RWPE1 (cell line): ENCODE results near the gene TDP1.

ENCODE experiments used
- CTCF ChIA-PET: fragments of 350-600 bp; sonication (Branson Sonifier 250); formaldehyde crosslinking; extraction: SDS; loops from one replicate; lab custom pipeline; 2021; lab: Yijun Ruan, JAX
- POLR2A ChIA-PET: fragments of 400-600 bp; formaldehyde crosslinking; extraction: SDS; loops from one replicate; lab custom pipeline; 2020; ENCODE audit warnings: antibody characterized with exemption; ENCODE audit not compliant: low non-redundant PET; lab: Yijun Ruan, JAX
- DNase-seq: peaks from one replicate; pipeline ENCODE4 v3.0.0; 2012; ENCODE audit warnings: low spot score
- H3K27ac ChIP-seq: fragments of 450-650 bp; 2 replicates; pipeline ENCODE4 v1.5.1; 2017
- TF ChIP-seq, protein P1 (sequence below): fragments of 450-650 bp; conservative IDR thresholded peaks from 2 replicates; pipeline ENCODE4 v1.5.1; 2017; ENCODE audit warnings: low read depth, mild to moderate bottlenecking

The TDP1 gene

DNA sequence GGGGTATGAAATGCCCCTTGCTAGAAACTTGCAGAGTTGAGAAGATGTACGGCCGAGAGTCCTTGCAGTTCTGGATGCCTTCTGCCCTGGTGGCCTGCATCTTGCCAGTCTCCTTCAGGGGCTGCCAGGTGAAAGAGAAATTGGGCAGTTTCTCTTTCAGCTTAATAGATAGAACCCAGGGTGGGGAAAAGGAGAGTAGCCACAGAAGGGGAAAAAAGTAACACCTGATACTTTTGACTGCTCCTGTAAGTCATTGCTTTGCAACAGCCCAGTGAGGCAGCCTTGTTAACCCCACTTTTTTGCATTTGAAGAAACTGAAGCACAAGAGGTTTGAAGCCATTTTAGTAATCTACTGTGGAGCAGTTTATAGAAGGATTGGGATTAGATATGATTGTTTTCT lies 27.6 kb downstream of the TDP1 start:
- ChIA-PET CTCF (interaction anchor here (0.7 kb wide), 1 partner anchor 251 kb away, joined by 3 read pairs; no protein-coding TSS in a partner anchor), POLR2A (no interaction called here)
- H3K27ac ChIP-seq, result no peak overlapping the region
- no peak for DNase-seq
- TF ChIP-seq, protein P1, sequence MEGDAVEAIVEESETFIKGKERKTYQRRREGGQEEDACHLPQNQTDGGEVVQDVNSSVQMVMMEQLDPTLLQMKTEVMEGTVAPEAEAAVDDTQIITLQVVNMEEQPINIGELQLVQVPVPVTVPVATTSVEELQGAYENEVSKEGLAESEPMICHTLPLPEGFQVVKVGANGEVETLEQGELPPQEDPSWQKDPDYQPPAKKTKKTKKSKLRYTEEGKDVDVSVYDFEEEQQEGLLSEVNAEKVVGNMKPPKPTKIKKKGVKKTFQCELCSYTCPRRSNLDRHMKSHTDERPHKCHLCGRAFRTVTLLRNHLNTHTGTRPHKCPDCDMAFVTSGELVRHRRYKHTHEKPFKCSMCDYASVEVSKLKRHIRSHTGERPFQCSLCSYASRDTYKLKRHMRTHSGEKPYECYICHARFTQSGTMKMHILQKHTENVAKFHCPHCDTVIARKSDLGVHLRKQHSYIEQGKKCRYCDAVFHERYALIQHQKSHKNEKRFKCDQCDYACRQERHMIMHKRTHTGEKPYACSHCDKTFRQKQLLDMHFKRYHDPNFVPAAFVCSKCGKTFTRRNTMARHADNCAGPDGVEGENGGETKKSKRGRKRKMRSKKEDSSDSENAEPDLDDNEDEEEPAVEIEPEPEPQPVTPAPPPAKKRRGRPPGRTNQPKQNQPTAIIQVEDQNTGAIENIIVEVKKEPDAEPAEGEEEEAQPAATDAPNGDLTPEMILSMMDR, result no peak

DNA sequence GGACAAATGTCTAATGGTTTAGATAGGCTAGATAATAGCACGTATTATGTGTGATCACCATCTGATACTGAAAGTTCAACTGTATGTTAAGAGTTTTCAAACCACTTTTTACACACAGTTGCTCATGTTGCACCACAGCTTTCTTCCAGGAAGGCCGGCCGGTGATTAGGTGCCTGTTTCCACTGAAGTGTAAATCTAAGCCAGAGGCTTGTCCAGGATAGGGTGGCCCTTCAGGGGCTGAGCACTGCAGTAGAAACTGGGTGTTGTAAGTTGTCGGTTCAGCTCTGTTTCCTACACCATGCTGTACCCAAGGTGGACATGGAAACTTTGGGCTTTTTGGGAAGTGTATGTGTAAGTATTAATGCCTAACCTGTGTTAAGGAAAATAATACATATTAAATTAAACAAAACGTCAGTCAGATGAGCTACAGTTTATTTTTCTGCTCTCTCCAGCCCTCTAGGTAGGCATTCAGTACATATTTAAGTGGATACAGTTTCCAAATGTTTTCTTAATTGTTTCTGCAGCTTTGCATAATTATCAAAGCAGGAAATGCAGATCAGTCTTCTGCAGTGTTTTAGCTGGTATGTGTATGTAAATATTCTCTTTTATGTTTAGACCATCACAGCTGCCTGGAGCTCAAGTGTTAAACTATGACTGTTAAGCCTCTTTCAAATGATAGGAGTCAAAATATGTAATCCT lies 30.9 kb downstream of the TDP1 start:
- ChIA-PET POLR2A (no interaction called here), CTCF (no interaction called here)
- H3K27ac ChIP-seq, result no peak overlapping the region
- TF ChIP-seq, protein P1, result no peak
- no peak for DNase-seq

DNA sequence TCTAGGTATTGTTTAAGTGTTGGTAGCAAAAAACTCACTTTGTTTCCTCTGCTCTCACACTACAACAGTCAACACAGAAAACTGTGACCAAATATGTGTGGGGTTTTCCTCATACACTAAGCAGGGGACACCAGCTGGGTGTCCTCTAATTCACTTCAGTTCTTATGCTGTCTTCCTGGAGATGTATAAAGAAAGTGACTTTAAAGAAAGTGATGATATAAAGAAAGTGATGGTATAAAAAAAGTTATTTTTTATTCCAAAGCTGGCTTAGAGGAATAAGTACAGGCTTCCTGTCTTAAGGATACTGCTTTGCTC lies 31.4 kb downstream of the TDP1 start:
- ChIA-PET POLR2A (no interaction called here), CTCF (no interaction called here)
- DNase-seq, result no peak
- TF ChIP-seq, protein P1, result no peak
- no peak overlapping the region for H3K27ac ChIP-seq

DNA sequence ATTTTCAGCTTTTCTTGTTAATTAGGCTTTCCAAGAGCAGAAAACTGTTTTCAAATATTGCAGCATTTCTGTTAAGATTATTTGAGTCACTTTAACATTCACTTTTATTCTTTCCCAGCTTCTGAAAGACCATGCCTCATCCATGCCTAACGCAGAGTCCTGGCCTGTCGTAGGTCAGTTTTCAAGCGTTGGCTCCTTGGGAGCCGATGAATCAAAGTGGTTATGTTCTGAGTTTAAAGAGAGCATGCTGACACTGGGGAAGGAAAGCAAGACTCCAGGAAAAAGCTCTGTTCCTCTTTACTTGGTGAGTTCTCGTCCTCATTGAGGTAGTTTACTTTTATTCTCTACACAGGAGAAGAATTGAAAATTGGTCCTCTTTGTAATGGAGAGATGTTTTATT lies 33.1 kb downstream of the TDP1 start:
- ChIA-PET CTCF (interaction anchor here (1.1 kb wide), 1 partner anchor 121 kb away, joined by 3 read pairs; no protein-coding TSS in a partner anchor), POLR2A (no interaction called here)
- TF ChIP-seq, protein P1, result no peak
- DNase-seq, result no peak
- no peak overlapping the region for H3K27ac ChIP-seq

DNA sequence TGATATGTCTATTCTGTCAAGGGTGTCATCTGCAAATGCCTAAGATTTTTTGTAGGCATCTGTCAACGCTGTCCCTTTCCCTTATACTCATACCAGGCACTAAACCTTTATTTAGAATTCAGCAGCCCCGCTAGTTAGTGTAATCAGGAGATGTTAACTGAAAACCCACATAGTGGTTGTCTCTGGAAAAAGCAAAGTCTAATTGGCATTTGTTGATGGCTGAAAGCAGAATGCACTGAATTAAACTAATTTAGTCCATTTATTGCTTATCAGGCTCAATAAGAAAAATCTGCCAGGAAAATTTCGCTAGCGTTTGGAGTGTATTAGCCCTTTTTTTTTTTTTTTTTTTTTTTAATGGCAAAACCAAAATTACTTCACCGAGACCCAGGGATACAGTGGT lies 34.5 kb downstream of the TDP1 start:
- TF ChIP-seq, protein P1, result no peak

DNA sequence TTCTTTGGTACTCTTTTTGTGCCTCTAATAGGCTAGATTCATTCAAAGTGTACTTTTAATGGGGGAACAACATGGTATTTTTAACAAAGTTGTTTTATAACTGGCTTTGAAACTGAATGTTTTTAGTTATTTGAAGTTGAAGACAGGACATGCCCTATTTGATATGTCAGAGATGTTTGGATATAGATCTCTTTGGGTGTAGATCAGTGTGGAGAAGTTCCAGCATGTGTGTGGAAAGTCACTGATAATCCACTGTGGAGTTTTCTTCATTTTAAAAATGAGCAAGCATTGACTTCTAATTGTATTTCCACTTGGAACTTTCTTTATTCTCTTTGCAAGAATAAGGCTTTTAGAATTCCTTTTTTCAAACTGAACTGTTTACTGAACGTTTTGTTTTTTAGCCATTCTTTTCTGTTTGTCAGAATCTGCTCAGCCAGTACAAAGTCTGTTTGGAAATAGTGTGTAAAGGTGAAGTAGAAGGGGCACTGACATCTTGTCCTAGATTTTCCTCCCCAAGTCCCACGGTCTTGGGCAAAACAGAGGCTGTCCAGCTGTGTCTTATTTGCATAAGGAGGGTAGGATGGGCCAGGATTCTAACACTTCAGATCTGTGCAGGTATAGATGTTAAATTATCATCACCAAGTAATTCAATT lies 35.0 kb downstream of the TDP1 start:
- DNase-seq, result no peak
- no peak overlapping the region for H3K27ac ChIP-seq
- ChIA-PET POLR2A (no interaction called here), CTCF (no interaction called here)
- TF ChIP-seq, protein P1, result no peak

More for the DNA sequence above, 34.5 kb downstream of the TDP1 start:
- ChIA-PET POLR2A (no interaction called here), CTCF (no interaction called here)
- H3K27ac ChIP-seq, result no peak overlapping the region
- DNase-seq, result no peak
